Esophagus squamous epithelium (tissue), 4 donors: Measurements from ENCODE around the gene OCLN.

Source experiments
- CTCF ChIP-seq, 6 experiments: fragments of 450-650 bp in 4 of 6; fragments of 200-600 bp in 2 of 6; sonication (generic) in 2 of 6; IDR thresholded peaks; one replicate each; pipeline ENCODE4 v1.5.1; 2016 to 2019; ENCODE audit warnings: antibody characterized with exemption in 6 of 6, mild to moderate bottlenecking in 4 of 6, moderate library complexity in 4 of 6
- POLR2A ChIP-seq, 4 donors: fragments of 450-650 bp; IDR thresholded peaks; one replicate each; pipeline ENCODE4 v1.6.1; 2017; ENCODE audit warnings: antibody characterized with exemption in 4 of 4, mild to moderate bottlenecking in 4 of 4, moderate library complexity in 3 of 4

- no peak for TF ChIP-seq CTCF (IDR thresholded peaks at IDR 0.05)
- TF ChIP-seq POLR2A (IDR thresholded peaks at IDR 0.05), result no peak
Observed at GRCh38 chr5:69530561-69531405, 38.2 kb downstream of the OCLN start.
